Heart left ventricle (tissue), 16 donors: Measurements from ENCODE around the gene BTN3A1. TPM values are rescaled to one million over a fixed set of nuclear protein-coding genes. Genes with fewer than 3 reads are reported as not detected.

Experiments used
- ATAC-seq, 4 donors: fragments of 200-7000 bp; cut with Tn5 transposase; one replicate each; pipeline ENCODE4 v1.9.1; 2020 to 2022; ENCODE audit warnings: moderate library complexity in 4 of 4, mild to moderate bottlenecking in 3 of 4, moderate number of reproducible peaks in 1 of 4
- DNase-seq, 5 donors: peaks; one replicate each; pipeline ENCODE4 v3.0.0-alpha.2; 2020
- H3K27ac ChIP-seq, 12 donors: fragments of 200-600 bp; sonication (generic) in 4 of 12; one replicate each; pipeline versions ENCODE4 v1.5.0 to v1.8.0; 2016 to 2022; ENCODE audit warnings: mild to moderate bottlenecking in 2 of 12
- H3K27me3 ChIP-seq, 9 donors: fragments of 200-600 bp; sonication (generic) in 2 of 9; one replicate each; pipeline versions ENCODE4 v1.5.1 to v1.8.0; 2016 to 2022; ENCODE audit warnings: mild to moderate bottlenecking in 3 of 9
- H3K36me3 ChIP-seq, 9 donors: fragments of 200-600 bp; sonication (generic) in 2 of 9; one replicate each; pipeline versions ENCODE4 v1.5.0 to v1.8.0; 2018 to 2022; ENCODE audit warnings: mild to moderate bottlenecking in 2 of 9
- H3K4me1 ChIP-seq, 12 donors: fragments of 200-600 bp; sonication (generic) in 4 of 12; one replicate each; pipeline versions ENCODE4 v1.5.0 to v1.8.0; 2016 to 2022; ENCODE audit warnings: mild to moderate bottlenecking in 3 of 12
- H3K4me3 ChIP-seq, 12 donors: fragments of 200-600 bp; sonication (generic) in 4 of 12; one replicate each; pipeline versions ENCODE4 v1.5.0 to v1.8.0; 2017 to 2022; ENCODE audit warnings: mild to moderate bottlenecking in 9 of 12, moderate library complexity in 4 of 12
- H3K9me3 ChIP-seq, 12 donors: fragments of 200-600 bp; sonication (generic) in 4 of 12; one replicate each; pipeline versions ENCODE4 v1.5.0 to v1.8.0; 2016 to 2022; ENCODE audit warnings: mild to moderate bottlenecking in 1 of 12
- CTCF ChIP-seq, 12 donors: fragments of 200-600 bp; sonication (generic) in 4 of 12; IDR thresholded peaks; one replicate each; pipeline versions ENCODE4 v1.5.0 to v1.8.0; 2018 to 2022; ENCODE audit warnings: antibody characterized with exemption in 12 of 12, mild to moderate bottlenecking in 5 of 12
- POLR2A ChIP-seq, 2 donors: fragments of 450-650 bp; IDR thresholded peaks; one replicate each; pipeline ENCODE4 v1.6.1; 2017; ENCODE audit warnings: antibody characterized with exemption in 2 of 2, mild to moderate bottlenecking in 2 of 2, moderate library complexity in 2 of 2
- WGBS, 4 donors: extraction: QIAGEN DNeasy Blood & Tissue Kit in 2 of 4; methylation state at CpG; one replicate each; pipeline versions ENCODE4 v1.1.5 to v1.1.7; 2013 to 2018; 5-methylcytosine and 5-hydroxymethylcytosine counted together
- intact Hi-C, 10 donors: fragments of 100-400 bp; cut with DNase I; formaldehyde crosslinking; loops; one replicate each; pipeline versions ENCODE4 v1.11.1 to v1.14.2; 2022
- polyA plus RNA-seq, 2 donors: library from polyadenylated mRNA; stranded (reverse); fragments of 200-250 nt; gene quantifications; one replicate each; pipeline ENCODE4 v1.2.3, GENCODE V29; 2013
- total RNA-seq, 9 donors: library from RNA; depleted of rRNA in 2 of 9; stranded (reverse); fragments of >200 nt in 2 of 9; fragmentation: NEBNext Ultra II Directional in 3 of 9; extraction: Animal tissue kit (Norgen Biotek cat#: 25700) in 3 of 9; gene quantifications; one replicate each; pipeline versions ENCODE4 v1.1.0 to v1.2.4, GENCODE V29; 2016 to 2023
- donor health status: ischemic (EF 13 %, LVEDD 7.1; RV severe dilation, severe dysfunction).
- donor health status: healthy with polysubstance abuse.
- donor health status: DM: no; HTN: yes; CAD: no.
- donor health status: DM: no; HTN: no; CAD: no.
- donor health status: ischemic (EF 25% LVEDD 6.9; RV normal size, moderate dysfunction).
- donor health status: ischemic (EF 25% LVEDD 5.7; RV mildly dilated, moderate dysfunction).
- donor health status: healthy.
- donor health status: DM: yes; HTN: yes; CAD: no.
- donor health status: ischemic (EF 35%, LVEDD 5.7; RV mildly dilated, moderate dysfunction).
- donor health status: nonischemic (EF 11% LVEDD 7.7; RV severe dilation, severe dysfunction).
- donor health status: DM: yes; HTN: yes; CAD: no.
- donor health status: PGD.
- donor health status: ischemic (EF 29% LVEDD 5.4; RV normal size, mild dysfunction).
- donor health status: nonischemic (EF 23%, LVEDD 6.1; RV moderate dilation, normal function).

The BTN3A1 gene
- total and polyA plus RNA-seq, 11 donors = 3.1 to 47.6 (median 5.8) TPM

DNA sequence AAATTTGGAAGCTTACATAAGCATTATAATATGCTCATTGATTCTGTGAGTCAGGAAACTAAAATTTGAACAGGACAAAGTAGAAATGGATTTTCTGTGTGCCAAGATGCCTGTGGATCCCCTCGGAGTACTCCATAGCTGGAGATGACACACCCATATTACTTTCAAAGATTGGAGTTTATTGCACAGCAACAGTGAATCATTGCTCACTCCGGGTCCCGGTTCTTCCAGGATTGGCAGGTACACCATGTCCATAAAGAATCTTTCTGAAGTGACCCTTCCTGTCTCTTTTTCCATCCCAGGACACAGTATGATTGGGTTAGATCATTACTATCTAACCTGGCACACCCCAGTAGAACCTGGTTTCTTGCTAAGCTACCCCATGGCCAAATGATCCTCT lies 21.8 kb upstream of the BTN3A1 start:
- Histone ChIP-seq H3K9me3 (no peaks in the 10 kb centered on the region), H3K27me3 (no peaks in the 10 kb centered on the region), H3K4me3 (no peak overlapping the region), H3K36me3 (peaks cover 0 to 13% (median 3%) of the 10 kb centered on the region in 9 donors), H3K4me1 (peaks cover 0 to 27% (median 6%) of the 10 kb centered on the region in 12 donors), H3K27ac (no peak overlapping the region)
- 93 to 96% (median 94%) methylated on average over 3 of the region's 3 CpGs for WGBS, 4 donors
- intact Hi-C loops = no loop called here
- no peak for DNase-seq
- TF ChIP-seq POLR2A (IDR thresholded peaks at IDR 0.05) = no peak
- no peak for TF ChIP-seq CTCF (IDR thresholded peaks at IDR 0.05)
- no peak for ATAC-seq

DNA sequence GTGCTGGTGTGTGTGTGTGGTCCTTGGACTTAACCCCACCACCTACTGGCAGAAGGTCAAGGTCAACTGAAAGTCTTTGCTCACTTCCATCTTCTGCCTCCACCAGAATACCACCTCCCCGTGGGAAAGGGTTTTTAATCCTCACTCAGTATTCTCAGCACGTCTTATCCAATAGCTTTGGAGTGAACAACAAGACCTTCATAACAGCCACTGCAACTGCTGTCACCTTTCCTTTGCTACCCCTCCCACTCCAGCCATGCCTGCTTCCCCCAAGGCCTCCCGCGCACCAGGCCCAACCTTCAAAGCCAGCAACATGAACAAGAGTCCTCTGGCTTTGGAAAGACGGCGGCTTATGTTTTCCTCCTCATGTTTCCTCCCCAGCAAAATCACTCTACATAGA lies 20.0 kb upstream of the BTN3A1 start:
- WGBS, 4 donors = 78 to 92% (median 85%) methylated on average over 6 of the region's 6 CpGs

DNA sequence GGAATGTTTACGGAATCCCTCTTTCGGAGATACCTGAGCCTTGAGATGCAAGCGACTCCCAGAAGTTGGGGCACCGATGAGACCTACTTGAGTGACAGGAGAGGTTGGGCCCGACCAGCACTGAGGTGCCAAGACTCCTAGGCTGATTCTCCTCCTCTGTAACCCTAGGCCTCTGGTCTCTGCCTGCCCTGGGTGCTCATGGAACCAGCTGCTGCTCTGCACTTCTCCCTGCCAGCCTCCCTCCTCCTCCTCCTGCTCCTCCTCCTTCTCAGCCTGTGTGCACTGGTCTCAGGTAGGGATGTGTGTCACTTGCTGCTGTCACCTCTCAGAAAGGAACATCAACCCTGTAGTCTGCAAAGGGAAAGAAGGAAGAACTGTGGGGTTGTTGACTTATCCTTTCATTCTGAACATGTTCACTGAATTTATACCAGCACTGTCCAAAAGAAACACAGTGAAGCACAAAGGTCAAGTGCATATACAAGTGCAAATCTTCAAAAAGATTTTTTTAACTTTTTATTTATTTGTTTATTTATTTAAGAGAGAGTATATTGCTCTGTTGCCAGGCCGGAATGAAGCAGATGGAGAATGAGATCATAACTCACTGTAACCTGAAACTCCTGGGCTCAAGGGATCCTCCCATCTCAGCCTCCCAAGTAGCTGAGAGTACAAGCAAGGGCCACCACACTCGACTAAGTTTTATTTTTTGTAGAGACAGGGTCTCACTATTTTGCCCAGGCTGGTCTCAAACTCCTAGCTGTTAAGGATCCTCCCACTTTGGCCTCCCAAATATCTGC lies 18.3 kb upstream of the BTN3A1 start:
- TF ChIP-seq POLR2A (IDR thresholded peaks at IDR 0.05) (no peak), CTCF (IDR thresholded peaks at IDR 0.05) (no peak)
- H3K4me3 ChIP-seq = peak overlapping the region; percentile 39 to 79 (median 67)
- intact Hi-C loops = no loop called here
- H3K27me3 ChIP-seq = no peaks in the 10 kb centered on the region
- H3K36me3 ChIP-seq = peaks cover 0 to 12% (median 0%) of the 10 kb centered on the region in 9 donors
- H3K27ac ChIP-seq = peak overlapping the region in 8 of 12 donors; percentile 29 to 83 (median 71)
- DNase-seq (peak in 1 of 5 donors; percentile 21), ATAC-seq (peak in 3 of 4 donors; percentile 37 to 54 (median 41))
- 16 to 21% (median 19%) methylated on average over 7 of the region's 7 CpGs for WGBS, 4 donors
- H3K9me3 ChIP-seq = no peaks in the 10 kb centered on the region
- peaks cover 0 to 29% (median 6%) of the 10 kb centered on the region in 12 donors for H3K4me1 ChIP-seq

More for the DNA sequence above, 20.0 kb upstream of the BTN3A1 start:
- no peak for ATAC-seq
- no peaks in the 10 kb centered on the region for H3K27me3 ChIP-seq
- H3K27ac ChIP-seq = no peak overlapping the region
- TF ChIP-seq CTCF (IDR thresholded peaks at IDR 0.05) (no peak), POLR2A (IDR thresholded peaks at IDR 0.05) (no peak)
- H3K9me3 ChIP-seq = no peaks in the 10 kb centered on the region
- intact Hi-C loops = no loop called here
- no peak for DNase-seq
- H3K36me3 ChIP-seq = no peaks in the 10 kb centered on the region
- H3K4me3 ChIP-seq = no peak overlapping the region
- peaks cover 0 to 27% (median 6%) of the 10 kb centered on the region in 12 donors for H3K4me1 ChIP-seq

GRCh38 chr6:26385734-26386125 lies 16.3 kb upstream of the BTN3A1 start:
- DNase-seq (no peak), ATAC-seq (no peak)
- Histone ChIP-seq H3K27me3 (no peaks in the 10 kb centered on the region), H3K9me3 (no peaks in the 10 kb centered on the region), H3K4me1 (peaks cover 0 to 39% (median 6%) of the 10 kb centered on the region in 12 donors), H3K36me3 (peaks cover 0 to 26% (median 8%) of the 10 kb centered on the region in 9 donors), H3K27ac (no peak overlapping the region), H3K4me3 (no peak overlapping the region)
- 92 to 96% (median 95%) methylated on average over 9 of the region's 9 CpGs for WGBS, 4 donors
- no peak for TF ChIP-seq CTCF (IDR thresholded peaks at IDR 0.05)
- no peak for TF ChIP-seq POLR2A (IDR thresholded peaks at IDR 0.05)
- intact Hi-C loops = no loop called here
